Panc1 (cell line): ENCODE results near the gene MARK3. TPM values are rescaled to one million over a fixed set of nuclear protein-coding genes. Genes with fewer than 3 reads are reported as not detected.

Source experiments
- ATAC-seq: fragments of 200-7000 bp; cut with Tn5 transposase; 2 replicates; pipeline ENCODE4 v1.9.1; 2020; ENCODE audit warnings: mild to moderate bottlenecking, moderate library complexity
- BruUV-seq: library from RNA; stranded (reverse); fragments of 400-500 nt; replicated peaks from 2 replicates; lab custom pipeline; 2021; lab: Mats Ljungman, UMichigan
- CTCF ChIA-PET: fragments of 300-600 bp; sonication (Branson Sonifier 250); formaldehyde crosslinking; loops from one replicate; lab custom pipeline; 2022; ENCODE audit warnings: antibody characterized with exemption; lab: Charles Lee
- POLR2A ChIA-PET: fragments of 300-600 bp; sonication (Branson Sonifier 250); formaldehyde crosslinking; loops from one replicate; lab custom pipeline; 2022; ENCODE audit warnings: antibody characterized with exemption; lab: Charles Lee
- DNase-seq: peaks from one replicate; pipeline ENCODE4 v3.0.0-alpha.2; 2010; ENCODE audit warnings: low read depth, low spot score
- H3K27ac ChIP-seq: 2 replicates; pipeline ENCODE4 v1.5.1; 2011; ENCODE audit warnings: mild to moderate bottlenecking, low read length, inconsistent platforms
- H3K27me3 ChIP-seq: fragments of 200-500 bp; sonication (Bioruptor generic); 2 replicates; pipeline ENCODE4 v1.6.0; 2014; ENCODE audit warnings: low read length, inconsistent platforms; ENCODE audit not compliant: control insufficient read depth, insufficient read depth
- H3K36me3 ChIP-seq: fragments of 200-500 bp; sonication (Bioruptor generic); 2 replicates; pipeline ENCODE4 v1.5.1; 2014; ENCODE audit warnings: inconsistent platforms, mild to moderate bottlenecking, low read length, moderate library complexity; ENCODE audit not compliant: control insufficient read depth, insufficient read depth
- H3K4me1 ChIP-seq: 2 replicates; pipeline ENCODE4 v1.5.1; 2011; ENCODE audit warnings: inconsistent platforms, mild to moderate bottlenecking, low read length, moderate library complexity; ENCODE audit not compliant: control insufficient read depth, insufficient read depth
- H3K4me3 ChIP-seq, 2 experiments: 2 replicates each; pipeline ENCODE4 v1.5.1; 2011 to 2012; ENCODE audit warnings: low read depth in 2 of 2, low read length in 2 of 2, mild to moderate bottlenecking in 2 of 2, inconsistent platforms in 1 of 2, moderate library complexity in 1 of 2
- H3K9me3 ChIP-seq: fragments of 200-500 bp; sonication (Bioruptor generic); 2 replicates; pipeline ENCODE4 v1.5.1; 2014; ENCODE audit warnings: low read depth, mild to moderate bottlenecking, inconsistent platforms, low read length, moderate library complexity; ENCODE audit not compliant: control insufficient read depth, insufficient read depth
- CTCF ChIP-seq: fragments of 450-650 bp; IDR thresholded peaks from 2 replicates; pipeline ENCODE4 v1.5.1; 2017; ENCODE audit warnings: mild to moderate bottlenecking
- POLR2AphosphoS5 ChIP-seq: IDR thresholded peaks from 2 replicates; pipeline ENCODE4 v1.6.1; 2012; ENCODE audit warnings: mild to moderate bottlenecking, low read depth, low read length, moderate library complexity
- REST ChIP-seq, 2 experiments: IDR thresholded peaks; 2 replicates each; pipeline ENCODE4 v1.6.1; 2011 to 2012; ENCODE audit warnings: low read depth in 2 of 2, control low read depth in 1 of 2, low read length in 1 of 2, mild to moderate bottlenecking in 1 of 2, moderate library complexity in 1 of 2; ENCODE audit not compliant: insufficient read depth in 1 of 2
- SIN3A ChIP-seq: IDR thresholded peaks from 2 replicates; pipeline ENCODE4 v1.6.1; 2012; ENCODE audit warnings: low read depth, mild to moderate bottlenecking, low read length, moderate library complexity, borderline replicate concordance; ENCODE audit not compliant: insufficient read depth
- TCF7L2 ChIP-seq: IDR thresholded peaks from 2 replicates; pipeline ENCODE4 v1.6.1; 2011; ENCODE audit warnings: mild to moderate bottlenecking, low read depth, low read length, inconsistent platforms
- in situ Hi-C: cut with HindIII; loops from 2 replicates; pipeline ENCODE4 v1.10.0; 2016; ENCODE audit warnings: low sequenced_read_pairs, low pct_unique_long_range_greater_than_20kb
- intact Hi-C: fragments of 100-400 bp; cut with micrococcal nuclease; formaldehyde crosslinking; loops from one replicate; pipeline ENCODE4 v1.10.0; 2022; ENCODE audit not compliant: unreplicated experiment
- total RNA-seq: library from RNA; stranded (reverse); gene quantifications from one replicate; pipeline ENCODE4 v1.2.1, GENCODE V29; 2021; ENCODE audit not compliant: unreplicated experiment

MARK3 gene
- total RNA-seq, 1 experiment from 2014 or later: 56.1 TPM

GRCh38 chr14:103518422-103519042, 133.3 kb downstream of the MARK3 start:
- peaks cover 39% of the 10 kb centered on the region for H3K4me1 ChIP-seq
- H3K36me3 ChIP-seq: no peaks in the 10 kb centered on the region; the same call in 1 of the 2 replicates
- ChIA-PET CTCF (interaction anchor here (0.6 to 1.3 kb wide), 8 partner anchors 10 to 51 kb away, joined by 3 to 13 read pairs (median 3); partner anchors contain the start of gene TRMT61A), POLR2A (interaction anchor here (1.1 kb wide), 1 partner anchor 20 kb away, joined by 4 read pairs; no protein-coding TSS in a partner anchor)
- no TSS peak for BruUV-seq
- intact Hi-C loops: no loop called here
- TF ChIP-seq POLR2AphosphoS5 (0 out of 2 replicates have a peak, but pooled peaks have one; percentile 38), SIN3A (no peak), REST (IDR thresholded peaks at IDR 0.05; ENCODE audit: insufficient read depth in 1 of 2, low read depth in 2 of 2, low read length in 1 of 2) (no peak), CTCF (peak; percentile 92), TCF7L2 (no peak)
- H3K9me3 ChIP-seq: no peaks in the 10 kb centered on the region
- in situ Hi-C loops: no loop called here
- DNase-seq (no peak), ATAC-seq (peak; percentile 64)
- no peaks in the 10 kb centered on the region for H3K27me3 ChIP-seq
- peak overlapping the region; percentile 80 for H3K27ac ChIP-seq
- no peak overlapping the region for H3K4me3 ChIP-seq

- H3K27ac ChIP-seq: peak overlapping the region; percentile 80
- no TSS peak for BruUV-seq
- POLR2A ChIA-PET: interaction anchor here (1.1 kb wide), 1 partner anchor 19 kb away, joined by 4 read pairs; no protein-coding TSS in a partner anchor
Observed at GRCh38 chr14:103519043-103519836, 134.0 kb downstream of the MARK3 start.

More at GRCh38 chr14:103519043-103519836, 134.0 kb downstream of the MARK3 start:
- ATAC-seq (peak; percentile 45), DNase-seq (no peak)
- H3K4me3 ChIP-seq: no peak overlapping the region
- H3K4me1 ChIP-seq: peaks cover 39% of the 10 kb centered on the region
- no peaks in the 10 kb centered on the region for H3K9me3 ChIP-seq
- CTCF ChIA-PET: interaction anchor here (0.6 to 1.3 kb wide), 7 partner anchors 9 to 52 kb away, joined by 3 to 13 read pairs (median 3); partner anchors contain the start of gene TRMT61A
- H3K36me3 ChIP-seq: no peaks in the 10 kb centered on the region; the same call in 1 of the 2 replicates
- in situ Hi-C loops: no loop called here
- TF ChIP-seq REST (IDR thresholded peaks at IDR 0.05; ENCODE audit: insufficient read depth in 1 of 2, low read depth in 2 of 2, low read length in 1 of 2) (no peak), SIN3A (0 out of 2 replicates have a peak, but pooled peaks have one; percentile 42)
- intact Hi-C loops: no loop called here
- no peaks in the 10 kb centered on the region for H3K27me3 ChIP-seq
